H9 (cell line): ENCODE data around the gene CHD6. TPM values are rescaled to one million over a fixed set of nuclear protein-coding genes. Genes with fewer than 3 reads are reported as not detected.

ENCODE experiments used
- DNase-seq: peaks from one replicate; pipeline ENCODE4 v3.0.0-alpha.2; 2017
- H2AFZ ChIP-seq: one replicate; pipeline ENCODE4 v1.6.1; 2013; ENCODE audit warnings: mild to moderate bottlenecking, low read length, control low read depth, moderate library complexity
- H2AK5ac ChIP-seq: 2 replicates; pipeline ENCODE4 v1.6.1; 2013; ENCODE audit warnings: low read length, control low read depth, mixed read lengths; ENCODE audit not compliant: insufficient read length
- H2BK120ac ChIP-seq: one replicate; pipeline ENCODE4 v1.6.1; 2013; ENCODE audit warnings: low read depth, mild to moderate bottlenecking, low read length, control low read depth, inconsistent platforms; ENCODE audit not compliant: poor library complexity, severe bottlenecking
- H2BK12ac ChIP-seq: 2 replicates; pipeline ENCODE4 v1.6.1; 2013; ENCODE audit warnings: low read length, control low read depth, mixed read lengths, low read depth; ENCODE audit not compliant: insufficient read length
- H2BK15ac ChIP-seq: 2 replicates; pipeline ENCODE4 v1.6.1; 2013; ENCODE audit warnings: low read depth, low read length, control low read depth
- H2BK20ac ChIP-seq: one replicate; pipeline ENCODE4 v1.6.1; 2013; ENCODE audit warnings: low read depth, mild to moderate bottlenecking, low read length, control low read depth, inconsistent platforms; ENCODE audit not compliant: poor library complexity, severe bottlenecking
- H2BK5ac ChIP-seq: 2 replicates; pipeline ENCODE4 v1.6.1; 2013; ENCODE audit warnings: low read length, control low read depth, mixed read lengths; ENCODE audit not compliant: insufficient read length
- H3K14ac ChIP-seq: 2 replicates; pipeline ENCODE4 v1.6.1; 2013; ENCODE audit warnings: low read length, control low read depth; ENCODE audit not compliant: insufficient read depth
- H3K18ac ChIP-seq: 2 replicates; pipeline ENCODE4 v1.6.1; 2013; ENCODE audit warnings: low read depth, mild to moderate bottlenecking, mixed read lengths, low read length, control low read depth; ENCODE audit not compliant: insufficient read length
- H3K23ac ChIP-seq: 2 replicates; pipeline ENCODE4 v1.6.1; 2013; ENCODE audit warnings: low read length, control low read depth, mixed read lengths, low read depth; ENCODE audit not compliant: insufficient read length
- H3K23me2 ChIP-seq: 2 replicates; pipeline ENCODE4 v1.6.1; 2013; ENCODE audit warnings: low read depth, mild to moderate bottlenecking, mixed read lengths, low read length, control low read depth; ENCODE audit not compliant: insufficient read length, poor library complexity, severe bottlenecking
- H3K27ac ChIP-seq: 2 replicates; pipeline ENCODE4 v1.5.1; 2013; ENCODE audit warnings: low read length, control low read depth, mixed read lengths, low read depth; ENCODE audit not compliant: insufficient read length
- H3K27me3 ChIP-seq: 2 replicates; pipeline ENCODE4 v1.6.1; 2013; ENCODE audit warnings: low read length, control low read depth, inconsistent platforms; ENCODE audit not compliant: insufficient read depth
- H3K4ac ChIP-seq: 2 replicates; pipeline ENCODE4 v1.6.1; 2013; ENCODE audit warnings: low read depth, mild to moderate bottlenecking, control low read depth, inconsistent platforms, low read length, moderate library complexity
- H3K4me1 ChIP-seq: 2 replicates; pipeline ENCODE4 v1.6.1; 2013; ENCODE audit warnings: low read length, control low read depth, inconsistent platforms; ENCODE audit not compliant: insufficient read depth
- H3K4me2 ChIP-seq: 2 replicates; pipeline ENCODE4 v1.6.1; 2013; ENCODE audit warnings: low read length, control low read depth, mixed read lengths; ENCODE audit not compliant: insufficient read length, insufficient read depth
- H3K56ac ChIP-seq: 2 replicates; pipeline ENCODE4 v1.6.1; 2013; ENCODE audit warnings: low read depth, mild to moderate bottlenecking, mixed read lengths, low read length, control low read depth; ENCODE audit not compliant: insufficient read length
- H3K79me1 ChIP-seq: 2 replicates; pipeline ENCODE4 v1.6.1; 2013; ENCODE audit warnings: low read depth, mild to moderate bottlenecking, moderate library complexity, low read length, control low read depth, inconsistent platforms; ENCODE audit not compliant: insufficient read depth, poor library complexity, severe bottlenecking
- H3K79me2 ChIP-seq: 2 replicates; pipeline ENCODE4 v1.6.1; 2013; ENCODE audit warnings: low read length, control low read depth, inconsistent platforms; ENCODE audit not compliant: insufficient read depth
- H3K9ac ChIP-seq: 2 replicates; pipeline ENCODE4 v1.6.1; 2013; ENCODE audit warnings: low read length, control low read depth, mixed read lengths; ENCODE audit not compliant: insufficient read length; ENCODE audit errors: extremely low read depth
- H3K9me3 ChIP-seq: one replicate; pipeline ENCODE4 v1.6.1; 2013; ENCODE audit warnings: low read depth, low read length, inconsistent platforms; ENCODE audit not compliant: control insufficient read depth
- H3T11ph ChIP-seq: one replicate; pipeline ENCODE4 v1.6.1; 2013; ENCODE audit warnings: mild to moderate bottlenecking, low read length, control low read depth, inconsistent platforms
- H4K20me1 ChIP-seq: one replicate; pipeline ENCODE4 v1.6.1; 2013; ENCODE audit not compliant: control insufficient read depth, insufficient read length, insufficient read depth
- H4K5ac ChIP-seq: 2 replicates; pipeline ENCODE4 v1.6.1; 2013; ENCODE audit warnings: low read depth, mild to moderate bottlenecking, mixed read lengths, low read length, control low read depth; ENCODE audit not compliant: insufficient read length
- H4K8ac ChIP-seq: replicated peaks from 2 replicates; pipeline ENCODE4 v1.6.1; 2013; ENCODE audit warnings: low read length, control low read depth, mixed read lengths, low read depth; ENCODE audit not compliant: insufficient read length
- H4K91ac ChIP-seq: 2 replicates; pipeline ENCODE4 v1.6.1; 2013; ENCODE audit warnings: low read depth, mild to moderate bottlenecking, moderate library complexity, mixed read lengths, low read length, control low read depth; ENCODE audit not compliant: insufficient read length
- H3K27ac Mint-ChIP-seq, 3 experiments: 2 replicates in 2 of 3; 3 replicates in 1 of 3; pipeline ENCODE4 v1.8.0; 2020 to 2021; ENCODE audit warnings: mixed read lengths in 3 of 3, mild to moderate bottlenecking in 1 of 3, moderate library complexity in 1 of 3
- H3K27me3 Mint-ChIP-seq: 2 replicates; pipeline ENCODE4 v1.8.0; 2021; ENCODE audit warnings: low read depth, mild to moderate bottlenecking, moderate library complexity, mixed read lengths
- H3K36me3 Mint-ChIP-seq, 3 experiments: 2 replicates in 2 of 3; 3 replicates in 1 of 3; pipeline ENCODE4 v1.8.0; 2020 to 2021; ENCODE audit warnings: low read depth in 3 of 3, mixed read lengths in 3 of 3; ENCODE audit not compliant: insufficient read depth in 1 of 3
- H3K4me1 Mint-ChIP-seq, 2 experiments: 2 replicates each; pipeline ENCODE4 v1.8.0; 2020; ENCODE audit warnings: mixed read lengths in 2 of 2
- H3K4me3 Mint-ChIP-seq, 2 experiments: 2 replicates in 1 of 2; 3 replicates in 1 of 2; pipeline ENCODE4 v1.8.0; 2020 to 2021; ENCODE audit warnings: mild to moderate bottlenecking in 2 of 2, mixed read lengths in 2 of 2, moderate library complexity in 1 of 2
- H3K9me3 Mint-ChIP-seq, 2 experiments: 2 replicates in 1 of 2; 3 replicates in 1 of 2; pipeline ENCODE4 v1.8.0; 2020; ENCODE audit warnings: mild to moderate bottlenecking in 2 of 2, mixed read lengths in 2 of 2, moderate library complexity in 1 of 2
- CTCF ChIP-seq: fragments of 200-600 bp; sonication (generic); conservative IDR thresholded peaks from 3 replicates; pipeline ENCODE4 v1.8.0; 2021; ENCODE audit warnings: antibody characterized with exemption, mild to moderate bottlenecking
- WGBS: extraction: QIAGEN DNeasy Blood & Tissue Kit; methylation state at CpG from one replicate; pipeline ENCODE4 v1.1.7; 2013; ENCODE audit warnings: missing lambda C conversion rate, low lambda C conversion rate, mixed read lengths; ENCODE audit not compliant: insufficient read length; ENCODE audit errors: extremely low coverage; 5-methylcytosine and 5-hydroxymethylcytosine counted together
- total RNA-seq: library from RNA; stranded (reverse); gene quantifications from 2 replicates; pipeline ENCODE4 v1.2.1, GENCODE V29; 2021

The CHD6 gene
- total RNA-seq, 1 experiment from 2014 or later, result 51.5 TPM

GRCh38 chr20:41395667-41396664, 222.2 kb downstream of the CHD6 start:
- Histone ChIP-seq H3K79me2 (no peaks in the 10 kb centered on the region), H3K27me3 (no peaks in the 10 kb centered on the region), H3K9me3 (no peaks in the 10 kb centered on the region), H3K23ac (no peak overlapping the region), H3K79me1 (no peaks in the 10 kb centered on the region), H3K23me2 (no peaks in the 10 kb centered on the region), H2AFZ (no peak overlapping the region), H3K27ac (no peak overlapping the region), H2BK12ac (no peak overlapping the region), H3K9ac (no peak overlapping the region), H3K4me2 (no peak overlapping the region), H2BK15ac (no peak overlapping the region), H3K4me1 (peaks cover 8% of the 10 kb centered on the region; the same call in 1 of the 2 replicates), H3K56ac (no peak overlapping the region), H2BK20ac (no peak overlapping the region), H3K4ac (no peak overlapping the region), H4K5ac (no peak overlapping the region), H2BK120ac (no peak overlapping the region), H2AK5ac (no peak overlapping the region), H4K20me1 (no peaks in the 10 kb centered on the region), H3T11ph (no peak overlapping the region), H4K8ac (no peak overlapping the region), H2BK5ac (no peak overlapping the region), H3K14ac (peak overlapping the region; percentile 61), H4K91ac (no peak overlapping the region), H3K18ac (no peak overlapping the region)
- Mint-ChIP-seq H3K9me3 (no peaks in the 10 kb centered on the region), H3K27ac (peak overlapping the region in 1 of 3 experiments; percentile 55; a peak in 3 of 7 replicates), H3K36me3 (no peaks in the 10 kb centered on the region), H3K4me3 (no peak overlapping the region; a peak in 1 of 5 replicates), H3K4me1 (peaks cover 19 to 22% of the 10 kb centered on the region in 2 experiments), H3K27me3 (no peaks in the 10 kb centered on the region; the same call in 1 of the 2 replicates)
- no CpG with 5 or more reads among the region's 18 CpGs for WGBS
- no peak for TF ChIP-seq CTCF
- DNase-seq, result peak; percentile 55
